ENCODE results near the gene TTI1.

DNA sequence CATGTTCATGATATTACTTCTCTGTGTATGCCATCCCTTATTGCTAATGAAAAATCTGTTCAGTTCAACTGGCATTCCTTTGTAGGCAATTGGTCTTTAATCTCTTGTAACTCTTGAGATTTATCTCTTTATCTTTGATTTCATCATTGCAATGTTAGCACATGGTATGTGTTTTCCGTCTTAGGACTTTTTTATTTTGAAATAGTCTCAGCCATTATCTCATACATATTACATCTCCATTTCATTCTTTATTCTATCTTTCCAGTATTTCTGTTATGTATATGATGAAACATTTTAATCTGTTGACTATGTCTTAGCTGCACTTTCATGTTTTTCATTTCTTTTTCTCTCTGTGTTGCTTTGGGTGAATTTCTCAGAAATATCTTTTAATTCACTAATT lies 72.2 kb downstream of the TTI1 start:
- TF ChIP-seq, protein P1, sequence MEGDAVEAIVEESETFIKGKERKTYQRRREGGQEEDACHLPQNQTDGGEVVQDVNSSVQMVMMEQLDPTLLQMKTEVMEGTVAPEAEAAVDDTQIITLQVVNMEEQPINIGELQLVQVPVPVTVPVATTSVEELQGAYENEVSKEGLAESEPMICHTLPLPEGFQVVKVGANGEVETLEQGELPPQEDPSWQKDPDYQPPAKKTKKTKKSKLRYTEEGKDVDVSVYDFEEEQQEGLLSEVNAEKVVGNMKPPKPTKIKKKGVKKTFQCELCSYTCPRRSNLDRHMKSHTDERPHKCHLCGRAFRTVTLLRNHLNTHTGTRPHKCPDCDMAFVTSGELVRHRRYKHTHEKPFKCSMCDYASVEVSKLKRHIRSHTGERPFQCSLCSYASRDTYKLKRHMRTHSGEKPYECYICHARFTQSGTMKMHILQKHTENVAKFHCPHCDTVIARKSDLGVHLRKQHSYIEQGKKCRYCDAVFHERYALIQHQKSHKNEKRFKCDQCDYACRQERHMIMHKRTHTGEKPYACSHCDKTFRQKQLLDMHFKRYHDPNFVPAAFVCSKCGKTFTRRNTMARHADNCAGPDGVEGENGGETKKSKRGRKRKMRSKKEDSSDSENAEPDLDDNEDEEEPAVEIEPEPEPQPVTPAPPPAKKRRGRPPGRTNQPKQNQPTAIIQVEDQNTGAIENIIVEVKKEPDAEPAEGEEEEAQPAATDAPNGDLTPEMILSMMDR (tag by site-specific recombination; IDR thresholded peaks at IDR 0.05), result no peak
- TF ChIP-seq, protein P2, sequence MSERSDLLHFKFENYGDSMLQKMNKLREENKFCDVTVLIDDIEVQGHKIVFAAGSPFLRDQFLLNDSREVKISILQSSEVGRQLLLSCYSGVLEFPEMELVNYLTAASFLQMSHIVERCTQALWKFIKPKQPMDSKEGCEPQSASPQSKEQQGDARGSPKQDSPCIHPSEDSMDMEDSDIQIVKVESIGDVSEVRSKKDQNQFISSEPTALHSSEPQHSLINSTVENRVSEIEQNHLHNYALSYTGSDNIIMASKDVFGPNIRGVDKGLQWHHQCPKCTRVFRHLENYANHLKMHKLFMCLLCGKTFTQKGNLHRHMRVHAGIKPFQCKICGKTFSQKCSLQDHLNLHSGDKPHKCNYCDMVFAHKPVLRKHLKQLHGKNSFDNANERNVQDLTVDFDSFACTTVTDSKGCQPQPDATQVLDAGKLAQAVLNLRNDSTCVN (tag by site-specific recombination; optimal IDR thresholded peaks at IDR 0.05), result no peak
- TF ChIP-seq, protein P3, sequence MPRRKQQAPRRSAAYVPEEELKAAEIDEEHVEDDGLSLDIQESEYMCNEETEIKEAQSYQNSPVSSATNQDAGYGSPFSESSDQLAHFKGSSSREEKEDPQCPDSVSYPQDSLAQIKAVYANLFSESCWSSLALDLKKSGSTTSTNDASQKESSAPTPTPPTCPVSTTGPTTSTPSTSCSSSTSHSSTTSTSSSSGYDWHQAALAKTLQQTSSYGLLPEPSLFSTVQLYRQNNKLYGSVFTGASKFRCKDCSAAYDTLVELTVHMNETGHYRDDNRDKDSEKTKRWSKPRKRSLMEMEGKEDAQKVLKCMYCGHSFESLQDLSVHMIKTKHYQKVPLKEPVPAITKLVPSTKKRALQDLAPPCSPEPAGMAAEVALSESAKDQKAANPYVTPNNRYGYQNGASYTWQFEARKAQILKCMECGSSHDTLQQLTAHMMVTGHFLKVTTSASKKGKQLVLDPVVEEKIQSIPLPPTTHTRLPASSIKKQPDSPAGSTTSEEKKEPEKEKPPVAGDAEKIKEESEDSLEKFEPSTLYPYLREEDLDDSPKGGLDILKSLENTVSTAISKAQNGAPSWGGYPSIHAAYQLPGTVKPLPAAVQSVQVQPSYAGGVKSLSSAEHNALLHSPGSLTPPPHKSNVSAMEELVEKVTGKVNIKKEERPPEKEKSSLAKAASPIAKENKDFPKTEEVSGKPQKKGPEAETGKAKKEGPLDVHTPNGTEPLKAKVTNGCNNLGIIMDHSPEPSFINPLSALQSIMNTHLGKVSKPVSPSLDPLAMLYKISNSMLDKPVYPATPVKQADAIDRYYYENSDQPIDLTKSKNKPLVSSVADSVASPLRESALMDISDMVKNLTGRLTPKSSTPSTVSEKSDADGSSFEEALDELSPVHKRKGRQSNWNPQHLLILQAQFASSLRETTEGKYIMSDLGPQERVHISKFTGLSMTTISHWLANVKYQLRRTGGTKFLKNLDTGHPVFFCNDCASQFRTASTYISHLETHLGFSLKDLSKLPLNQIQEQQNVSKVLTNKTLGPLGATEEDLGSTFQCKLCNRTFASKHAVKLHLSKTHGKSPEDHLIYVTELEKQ (tag by site-specific recombination; IDR thresholded peaks at IDR 0.05; ENCODE audit: borderline replicate concordance), result no peak
- TF ChIP-seq ZNF202 (tag by site-specific recombination; IDR thresholded peaks at IDR 0.05; ENCODE audit: borderline replicate concordance) (no peak), ZNF311 (tag by site-specific recombination; IDR thresholded peaks at IDR 0.05; ENCODE audit: borderline replicate concordance) (no peak), ZNF843 (tag by site-specific recombination; IDR thresholded peaks at IDR 0.05) (no peak), ZNF140 (tag by site-specific recombination; IDR thresholded peaks at IDR 0.05) (no peak), ZNF416 (tag by site-specific recombination; IDR thresholded peaks at IDR 0.05) (no peak), TCF7L2 (IDR thresholded peaks at IDR 0.05; ENCODE audit: borderline replicate concordance, low read depth, low read length) (no peak), ZNF670 (tag by site-specific recombination; IDR thresholded peaks at IDR 0.05; ENCODE audit: low read depth) (no peak)
- TF ChIP-seq, protein P4, sequence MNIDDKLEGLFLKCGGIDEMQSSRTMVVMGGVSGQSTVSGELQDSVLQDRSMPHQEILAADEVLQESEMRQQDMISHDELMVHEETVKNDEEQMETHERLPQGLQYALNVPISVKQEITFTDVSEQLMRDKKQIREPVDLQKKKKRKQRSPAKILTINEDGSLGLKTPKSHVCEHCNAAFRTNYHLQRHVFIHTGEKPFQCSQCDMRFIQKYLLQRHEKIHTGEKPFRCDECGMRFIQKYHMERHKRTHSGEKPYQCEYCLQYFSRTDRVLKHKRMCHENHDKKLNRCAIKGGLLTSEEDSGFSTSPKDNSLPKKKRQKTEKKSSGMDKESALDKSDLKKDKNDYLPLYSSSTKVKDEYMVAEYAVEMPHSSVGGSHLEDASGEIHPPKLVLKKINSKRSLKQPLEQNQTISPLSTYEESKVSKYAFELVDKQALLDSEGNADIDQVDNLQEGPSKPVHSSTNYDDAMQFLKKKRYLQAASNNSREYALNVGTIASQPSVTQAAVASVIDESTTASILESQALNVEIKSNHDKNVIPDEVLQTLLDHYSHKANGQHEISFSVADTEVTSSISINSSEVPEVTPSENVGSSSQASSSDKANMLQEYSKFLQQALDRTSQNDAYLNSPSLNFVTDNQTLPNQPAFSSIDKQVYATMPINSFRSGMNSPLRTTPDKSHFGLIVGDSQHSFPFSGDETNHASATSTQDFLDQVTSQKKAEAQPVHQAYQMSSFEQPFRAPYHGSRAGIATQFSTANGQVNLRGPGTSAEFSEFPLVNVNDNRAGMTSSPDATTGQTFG (tag by site-specific recombination; IDR thresholded peaks at IDR 0.05; ENCODE audit: borderline replicate concordance), result no peak
- TF ChIP-seq, protein P5, sequence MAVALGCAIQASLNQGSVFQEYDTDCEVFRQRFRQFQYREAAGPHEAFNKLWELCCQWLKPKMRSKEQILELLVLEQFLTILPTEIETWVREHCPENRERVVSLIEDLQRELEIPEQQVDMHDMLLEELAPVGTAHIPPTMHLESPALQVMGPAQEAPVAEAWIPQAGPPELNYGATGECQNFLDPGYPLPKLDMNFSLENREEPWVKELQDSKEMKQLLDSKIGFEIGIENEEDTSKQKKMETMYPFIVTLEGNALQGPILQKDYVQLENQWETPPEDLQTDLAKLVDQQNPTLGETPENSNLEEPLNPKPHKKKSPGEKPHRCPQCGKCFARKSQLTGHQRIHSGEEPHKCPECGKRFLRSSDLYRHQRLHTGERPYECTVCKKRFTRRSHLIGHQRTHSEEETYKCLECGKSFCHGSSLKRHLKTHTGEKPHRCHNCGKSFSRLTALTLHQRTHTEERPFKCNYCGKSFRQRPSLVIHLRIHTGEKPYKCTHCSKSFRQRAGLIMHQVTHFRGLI (tag by site-specific recombination; IDR thresholded peaks at IDR 0.05), result no peak

Data from HEK293 (cell line).